Ascending aorta (tissue), 2 donors: ENCODE results near the gene R3HDM2. TPM values are rescaled to one million over a fixed set of nuclear protein-coding genes. Genes with fewer than 3 reads are reported as not detected.

Experiments used
- DNase-seq, 2 donors: peaks; one replicate each; pipeline ENCODE4 v3.0.0-alpha.2; 2019; ENCODE audit warnings: low spot score in 2 of 2
- H3K27ac ChIP-seq, 2 donors: fragments of 200-600 bp; sonication (generic); one replicate each; pipeline ENCODE4 v1.5.1; 2016 to 2017; ENCODE audit warnings: mild to moderate bottlenecking in 1 of 2
- H3K27me3 ChIP-seq: fragments of 200-600 bp; sonication (generic); one replicate; pipeline ENCODE4 v1.5.1; 2017
- H3K36me3 ChIP-seq, 2 donors: fragments of 200-600 bp; sonication (generic); one replicate each; pipeline ENCODE4 v1.5.1; 2016
- H3K4me1 ChIP-seq, 2 donors: fragments of 200-600 bp; sonication (generic); one replicate each; pipeline ENCODE4 v1.5.1; 2016 to 2017; ENCODE audit warnings: mild to moderate bottlenecking in 1 of 2
- H3K4me3 ChIP-seq, 2 donors: fragments of 200-600 bp; sonication (generic); one replicate each; pipeline ENCODE4 v1.5.1; 2016 to 2017; ENCODE audit warnings: mild to moderate bottlenecking in 1 of 2
- H3K9me3 ChIP-seq, 2 donors: fragments of 200-600 bp; sonication (generic); one replicate each; pipeline ENCODE4 v1.5.1; 2016
- intact Hi-C: fragments of 100-400 bp; cut with DNase I; formaldehyde crosslinking; loops from one replicate; pipeline ENCODE4 v1.15.1; 2023
- total RNA-seq: library from RNA; depleted of rRNA; stranded (reverse); fragments of >200 nt; gene quantifications from one replicate; pipeline ENCODE4 v1.1.0, GENCODE V29; 2016
- TF ChIP-seq, protein P1 (sequence below), 3 experiments: fragments of 200-600 bp in 2 of 3; fragments of 450-650 bp in 1 of 3; sonication (generic) in 2 of 3; IDR thresholded peaks; one replicate each; pipeline ENCODE4 v1.5.1; 2016 to 2019; ENCODE audit warnings: antibody characterized with exemption in 3 of 3, mild to moderate bottlenecking in 1 of 3, moderate library complexity in 1 of 3

R3HDM2 gene
- total RNA-seq, 1 donor from 2014 or later = 49.5 TPM

DNA sequence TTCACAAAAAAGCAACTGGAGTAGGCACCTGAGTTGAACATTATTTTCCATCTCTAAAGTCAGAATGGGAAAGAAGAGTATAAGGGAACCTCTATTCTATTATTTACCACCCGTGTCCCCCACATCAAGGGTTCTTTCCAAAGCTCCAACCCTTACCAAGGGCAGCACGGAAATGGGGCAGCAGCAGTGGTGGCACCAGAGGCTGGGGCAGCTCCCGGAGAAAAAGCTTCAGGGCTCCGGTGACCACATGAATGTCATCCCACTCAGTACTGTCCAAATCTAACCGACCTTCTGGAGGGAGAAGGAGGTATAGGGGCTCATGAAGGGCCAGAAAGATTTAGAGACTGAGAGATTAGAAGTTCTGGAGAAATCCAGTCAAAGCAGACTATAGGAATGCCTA is 43.0 kb upstream of the R3HDM2 start:
- no peak overlapping the region for H3K27ac ChIP-seq
- no peak for DNase-seq
- intact Hi-C loops = no loop called here
- H3K4me3 ChIP-seq = no peak overlapping the region
- no peaks in the 10 kb centered on the region for H3K9me3 ChIP-seq
- peaks cover 11 to 13% of the 10 kb centered on the region in 2 donors for H3K4me1 ChIP-seq
- TF ChIP-seq, protein P1, sequence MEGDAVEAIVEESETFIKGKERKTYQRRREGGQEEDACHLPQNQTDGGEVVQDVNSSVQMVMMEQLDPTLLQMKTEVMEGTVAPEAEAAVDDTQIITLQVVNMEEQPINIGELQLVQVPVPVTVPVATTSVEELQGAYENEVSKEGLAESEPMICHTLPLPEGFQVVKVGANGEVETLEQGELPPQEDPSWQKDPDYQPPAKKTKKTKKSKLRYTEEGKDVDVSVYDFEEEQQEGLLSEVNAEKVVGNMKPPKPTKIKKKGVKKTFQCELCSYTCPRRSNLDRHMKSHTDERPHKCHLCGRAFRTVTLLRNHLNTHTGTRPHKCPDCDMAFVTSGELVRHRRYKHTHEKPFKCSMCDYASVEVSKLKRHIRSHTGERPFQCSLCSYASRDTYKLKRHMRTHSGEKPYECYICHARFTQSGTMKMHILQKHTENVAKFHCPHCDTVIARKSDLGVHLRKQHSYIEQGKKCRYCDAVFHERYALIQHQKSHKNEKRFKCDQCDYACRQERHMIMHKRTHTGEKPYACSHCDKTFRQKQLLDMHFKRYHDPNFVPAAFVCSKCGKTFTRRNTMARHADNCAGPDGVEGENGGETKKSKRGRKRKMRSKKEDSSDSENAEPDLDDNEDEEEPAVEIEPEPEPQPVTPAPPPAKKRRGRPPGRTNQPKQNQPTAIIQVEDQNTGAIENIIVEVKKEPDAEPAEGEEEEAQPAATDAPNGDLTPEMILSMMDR (IDR thresholded peaks at IDR 0.05) = no peak
- no peaks in the 10 kb centered on the region for H3K36me3 ChIP-seq
- H3K27me3 ChIP-seq = peaks cover 7% of the 10 kb centered on the region

DNA sequence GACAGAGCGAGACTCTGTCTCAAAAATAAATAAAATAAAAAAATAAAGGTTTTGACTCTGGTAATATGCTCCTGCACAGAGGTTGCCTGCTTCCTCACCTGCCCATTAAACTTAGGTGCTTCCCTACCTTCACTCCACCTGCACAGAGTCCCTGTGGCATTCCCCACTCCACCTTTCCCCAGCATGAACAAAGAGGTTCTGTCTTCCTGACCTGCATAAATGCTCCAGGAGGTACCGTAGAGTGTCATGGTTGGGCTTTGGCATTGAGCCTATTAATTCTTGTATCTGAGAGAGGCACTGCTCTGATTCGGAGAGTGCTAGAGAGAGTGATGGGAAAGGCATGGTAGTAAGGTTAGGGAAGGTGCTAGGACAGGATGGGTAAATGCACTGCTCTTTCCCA is 42.5 kb upstream of the R3HDM2 start:
- no peak overlapping the region for H3K4me3 ChIP-seq
- peaks cover 7% of the 10 kb centered on the region for H3K27me3 ChIP-seq
- DNase-seq = no peak
- TF ChIP-seq, protein P1 (IDR thresholded peaks at IDR 0.05) = no peak
- H3K4me1 ChIP-seq = peaks cover 11 to 13% of the 10 kb centered on the region in 2 donors
- intact Hi-C loops = no loop called here
- H3K27ac ChIP-seq = no peak overlapping the region
- H3K36me3 ChIP-seq = no peaks in the 10 kb centered on the region
- H3K9me3 ChIP-seq = no peaks in the 10 kb centered on the region

DNA sequence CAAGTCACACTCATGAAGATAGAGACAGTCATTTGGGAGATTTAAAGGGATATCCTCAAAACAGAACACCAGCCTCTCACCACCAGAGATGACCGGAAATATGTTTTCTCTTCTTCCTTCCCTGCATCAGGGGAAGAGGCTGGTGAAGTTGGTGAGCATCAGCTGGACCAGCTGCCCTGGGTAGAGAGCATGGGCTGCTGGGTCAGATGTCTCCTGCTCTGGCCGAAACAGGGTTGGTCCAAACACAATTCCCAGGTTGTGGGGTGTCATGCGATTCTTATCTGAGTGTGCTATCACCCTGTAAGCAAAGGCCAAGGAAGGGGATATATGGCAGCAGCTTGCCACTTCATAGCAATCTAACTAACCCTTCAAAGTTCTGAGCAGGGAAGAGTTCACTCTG is 41.5 kb upstream of the R3HDM2 start:
- TF ChIP-seq, protein P1 (IDR thresholded peaks at IDR 0.05) = no peak
- H3K4me1 ChIP-seq = peaks cover 11 to 13% of the 10 kb centered on the region in 2 donors
- no peaks in the 10 kb centered on the region for H3K36me3 ChIP-seq
- H3K27ac ChIP-seq = no peak overlapping the region
- no peak overlapping the region for H3K4me3 ChIP-seq
- intact Hi-C loops = no loop called here
- DNase-seq = no peak
- H3K27me3 ChIP-seq = peaks cover 7% of the 10 kb centered on the region
- H3K9me3 ChIP-seq = no peaks in the 10 kb centered on the region

DNA sequence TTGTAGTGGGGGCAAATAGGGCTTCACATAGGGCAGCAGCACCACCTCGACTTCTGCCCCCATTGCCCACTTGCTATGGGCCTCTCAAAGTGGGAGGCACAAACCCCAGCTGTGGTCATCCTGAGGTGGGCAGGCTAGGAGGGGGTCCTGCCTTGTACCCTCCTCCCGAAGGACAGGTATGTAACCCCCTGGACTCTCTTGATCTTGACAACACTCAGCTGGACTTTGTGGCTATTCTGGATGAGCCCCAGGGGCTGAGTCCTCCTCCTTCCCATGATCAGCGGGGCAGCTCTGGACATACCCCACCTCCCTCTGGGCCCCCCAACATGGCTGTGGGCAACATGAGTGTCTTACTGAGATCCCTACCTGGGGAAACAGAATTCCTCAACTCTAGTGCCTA is 40.8 kb upstream of the R3HDM2 start:
- no peak for DNase-seq
- TF ChIP-seq, protein P1 (IDR thresholded peaks at IDR 0.05) = no peak
- peaks cover 11 to 13% of the 10 kb centered on the region in 2 donors for H3K4me1 ChIP-seq
- no peaks in the 10 kb centered on the region for H3K36me3 ChIP-seq
- intact Hi-C loops = no loop called here
- H3K9me3 ChIP-seq = no peaks in the 10 kb centered on the region
- H3K4me3 ChIP-seq = no peak overlapping the region
- no peak overlapping the region for H3K27ac ChIP-seq
- H3K27me3 ChIP-seq = peaks cover 7% of the 10 kb centered on the region

DNA sequence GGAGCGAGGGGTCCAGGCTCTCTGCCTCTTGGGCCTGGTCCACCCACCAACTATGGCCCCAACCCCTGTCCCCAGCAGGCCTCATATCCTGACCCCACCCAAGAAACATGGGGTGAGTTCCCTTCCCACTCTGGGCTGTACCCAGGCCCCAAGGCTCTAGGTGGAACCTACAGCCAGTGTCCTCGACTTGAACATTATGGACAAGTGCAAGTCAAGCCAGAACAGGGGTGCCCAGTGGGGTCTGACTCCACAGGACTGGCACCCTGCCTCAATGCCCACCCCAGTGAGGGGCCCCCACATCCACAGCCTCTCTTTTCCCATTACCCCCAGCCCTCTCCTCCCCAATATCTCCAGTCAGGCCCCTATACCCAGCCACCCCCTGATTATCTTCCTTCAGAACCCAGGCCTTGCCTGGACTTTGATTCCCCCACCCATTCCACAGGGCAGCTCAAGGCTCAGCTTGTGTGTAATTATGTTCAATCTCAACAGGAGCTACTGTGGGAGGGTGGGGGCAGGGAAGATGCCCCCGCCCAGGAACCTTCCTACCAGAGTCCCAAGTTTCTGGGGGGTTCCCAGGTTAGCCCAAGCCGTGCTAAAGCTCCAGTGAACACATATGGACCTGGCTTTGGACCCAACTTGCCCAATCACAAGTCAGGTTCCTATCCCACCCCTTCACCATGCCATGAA is 40.3 kb upstream of the R3HDM2 start:
- Histone ChIP-seq H3K27me3 (peaks cover 7% of the 10 kb centered on the region), H3K9me3 (no peaks in the 10 kb centered on the region), H3K36me3 (no peaks in the 10 kb centered on the region), H3K4me1 (peaks cover 9 to 10% of the 10 kb centered on the region in 2 donors), H3K4me3 (no peak overlapping the region), H3K27ac (no peak overlapping the region)
- DNase-seq = no peak
- TF ChIP-seq, protein P1 (IDR thresholded peaks at IDR 0.05) = no peak
- intact Hi-C loops = no loop called here
